GM13977 (cell line): ENCODE results near the gene HECTD2.

Experiments
- DNase-seq: peaks from one replicate; pipeline ENCODE4 v3.0.0; 2012; ENCODE audit warnings: low spot score
- CTCF ChIP-seq: IDR thresholded peaks from 2 replicates; pipeline ENCODE4 v1.5.1; 2012; ENCODE audit warnings: mild to moderate bottlenecking, control low read depth; ENCODE audit not compliant: insufficient read depth; ENCODE audit errors: extremely low read depth, missing control alignments
- in situ Hi-C: fragments of 300-500 bp; cut with MboI; formaldehyde crosslinking; loops from one replicate; pipeline ENCODE4 v1.12.0; 2022; ENCODE audit warnings: low sequenced_read_pairs, low pct_unique_long_range_greater_than_20kb, mixed read lengths, inconsistent platforms; ENCODE audit not compliant: unreplicated experiment

Gene HECTD2

GRCh38 chr10:91564026-91564425, 153.9 kb downstream of the HECTD2 start:
- in situ Hi-C loops, result no loop called here
- no peak for DNase-seq
- TF ChIP-seq CTCF, result no peak
